Superior temporal gyrus (tissue), 1 donor: ENCODE measurements around the gene HRH1.
"Not testable (repeated sequence)": the region's sequence is repeated elsewhere in the genome, so short reads cannot be mapped to it uniquely, and the experiment has no call there.

ENCODE experiments used
- DNase-seq: peaks from one replicate; pipeline ENCODE4 v3.0.0-alpha.2; 2016; ENCODE audit errors: extremely low spot score

Gene HRH1

GRCh38 chr3:11239796-11240195, 85.5 kb downstream of the HRH1 start:
- DNase-seq: no peak

GRCh38 chr3:11240496-11240895, 86.2 kb downstream of the HRH1 start:
- no peak for DNase-seq

GRCh38 chr3:11244121-11244677, 89.9 kb downstream of the HRH1 start:
- DNase-seq: no peak

GRCh38 chr3:11245276-11245675, 91.0 kb downstream of the HRH1 start:
- DNase-seq: no peak

GRCh38 chr3:11245827-11246662, 91.8 kb downstream of the HRH1 start:
- no peak for DNase-seq

- no peak for DNase-seq
Measured at GRCh38 chr3:11246663-11246970, 92.3 kb downstream of the HRH1 start.

- no peak for DNase-seq
Measured at GRCh38 chr3:11247362-11247761, 93.1 kb downstream of the HRH1 start.

GRCh38 chr3:11248596-11248995, 94.3 kb downstream of the HRH1 start:
- DNase-seq: no peak

GRCh38 chr3:11250902-11251806, 96.9 kb downstream of the HRH1 start:
- no peak for DNase-seq

GRCh38 chr3:11251807-11252176, 97.5 kb downstream of the HRH1 start:
- no peak for DNase-seq

- DNase-seq: no peak
Measured at GRCh38 chr3:11254876-11255275, 100.6 kb downstream of the HRH1 start.

- DNase-seq: not testable (repeated sequence)
Measured at GRCh38 chr3:11255537-11255936, 101.2 kb downstream of the HRH1 start.

- no peak for DNase-seq
Measured at GRCh38 chr3:11258958-11259357, 104.7 kb downstream of the HRH1 start.

GRCh38 chr3:11260460-11260859, 106.2 kb downstream of the HRH1 start:
- no peak for DNase-seq

GRCh38 chr3:11269007-11269406, 114.7 kb downstream of the HRH1 start:
- DNase-seq: no peak

- peak; percentile 96 for DNase-seq
Measured at GRCh38 chr3:11271986-11272904, 118.0 kb downstream of the HRH1 start, which contains the start of gene ATG7. ATG7 (plus strand) TSS chr3:11272397; CDS start chr3:11298696, 26,299 bp downstream.

GRCh38 chr3:11272906-11273574, 118.7 kb downstream of the HRH1 start:
- DNase-seq: no peak

- no peak for DNase-seq
Measured at GRCh38 chr3:11273891-11274291, 119.6 kb downstream of the HRH1 start.

GRCh38 chr3:11274566-11275142, 120.4 kb downstream of the HRH1 start:
- no peak for DNase-seq

GRCh38 chr3:11275926-11276325, 121.6 kb downstream of the HRH1 start:
- no peak for DNase-seq

- DNase-seq: no peak
Measured at GRCh38 chr3:11276901-11277300, 122.6 kb downstream of the HRH1 start.
